Neural cell (in vitro differentiated cells): ENCODE data around the gene BIN2.

Source experiments
- CTCF ChIP-seq: fragments of 450-650 bp; IDR thresholded peaks from 2 replicates; pipeline ENCODE4 v1.5.1; 2014; ENCODE audit warnings: antibody characterized with exemption, mild to moderate bottlenecking, moderate library complexity; ENCODE audit not compliant: poor library complexity, severe bottlenecking
- MXI1 ChIP-seq: fragments of 450-650 bp; conservative IDR thresholded peaks from 2 replicates; pipeline ENCODE4 v1.6.1; 2014; ENCODE audit warnings: antibody characterized with exemption, mild to moderate bottlenecking; ENCODE audit not compliant: poor library complexity, severe bottlenecking
- TAF1 ChIP-seq: IDR thresholded peaks from 2 replicates; pipeline ENCODE4 v1.6.1; 2012; ENCODE audit warnings: low read depth

- TF ChIP-seq MXI1 (no peak), TAF1 (no peak), CTCF (no peak)
These were observed 12.0 kb upstream of the BIN2 start for GRCh38 chr12:51335931-51336330.
